ENCODE results near the gene HADH. TPM values are rescaled to one million over a fixed set of nuclear protein-coding genes. Genes with fewer than 3 reads are reported as not detected.

Gene HADH
- total RNA-seq, 2 experiments from 2014 or later, result 31.2 to 78.7 TPM

- H3K9me2 ChIP-seq (ENCODE audit: insufficient read depth, low read length), result no peaks in the 10 kb centered on the region
- H2AFZ ChIP-seq (ENCODE audit: low read length), result no peak overlapping the region
- no peak overlapping the region for H3K27ac ChIP-seq (ENCODE audit: low read depth, low read length, poor library complexity, severe bottlenecking)
- no peak for DNase-seq (ENCODE audit: low spot score)
- no peak overlapping the region for H3K4me2 ChIP-seq (ENCODE audit: low read length)
- ChIA-PET CTCF (ENCODE audit: unreplicated experiment) (no interaction called here), POLR2A (no interaction called here)
- BruUV-seq (replicated peaks), result no TSS peak
- H3K36me3 ChIP-seq (ENCODE audit: insufficient read depth, low read length), result peaks cover 4% of the 10 kb centered on the region; the same call in 1 of the 2 replicates
- no peaks in the 10 kb centered on the region for H4K20me1 ChIP-seq (ENCODE audit: insufficient read depth, low read length)
- no peak for TF ChIP-seq EZH2phosphoT487 (IDR thresholded peaks at IDR 0.05; ENCODE audit: borderline replicate concordance, low read depth, low read length)
- TF ChIP-seq CTCF (conservative IDR thresholded peaks at IDR 0.05; ENCODE audit: low read length), result no peak
- H3K79me2 ChIP-seq (ENCODE audit: insufficient read depth, low read depth, low read length), result no peaks in the 10 kb centered on the region
- no peaks in the 10 kb centered on the region for H3K4me1 ChIP-seq (ENCODE audit: insufficient read depth, low read length, poor library complexity, severe bottlenecking)
- no peak overlapping the region for H3K4me3 ChIP-seq (ENCODE audit: low read depth, low read length, poor library complexity, severe bottlenecking)
- intact Hi-C loops (cut with micrococcal nuclease; ENCODE audit: unreplicated experiment), result no loop called here
- H3K9me3 ChIP-seq (ENCODE audit: low read length), result no peaks in the 10 kb centered on the region
These were observed 38.7 kb upstream of the HADH start for GRCh38 chr4:107950746-107951540.

GRCh38 chr4:107951551-107951950 lies 38.1 kb upstream of the HADH start:
- TF ChIP-seq EZH2phosphoT487 (IDR thresholded peaks at IDR 0.05; ENCODE audit: borderline replicate concordance, low read depth, low read length) (no peak), CTCF (conservative IDR thresholded peaks at IDR 0.05; ENCODE audit: low read length) (no peak)
- peaks cover 4% of the 10 kb centered on the region; the same call in 1 of the 2 replicates for H3K36me3 ChIP-seq (ENCODE audit: insufficient read depth, low read length)
- ChIA-PET POLR2A (no interaction called here), CTCF (ENCODE audit: unreplicated experiment) (no interaction called here)
- H3K9me3 ChIP-seq (ENCODE audit: low read length), result 0 out of 2 replicates have a peak, but pooled peaks cover 3% of the 10 kb centered on the region
- H2AFZ ChIP-seq (ENCODE audit: low read length), result no peak overlapping the region
- H3K27ac ChIP-seq (ENCODE audit: low read depth, low read length, poor library complexity, severe bottlenecking), result no peak overlapping the region
- no peak for DNase-seq (ENCODE audit: low spot score)
- H3K9me2 ChIP-seq (ENCODE audit: insufficient read depth, low read length), result no peaks in the 10 kb centered on the region
- no peak overlapping the region for H3K4me3 ChIP-seq (ENCODE audit: low read depth, low read length, poor library complexity, severe bottlenecking)
- H4K20me1 ChIP-seq (ENCODE audit: insufficient read depth, low read length), result no peaks in the 10 kb centered on the region
- no peaks in the 10 kb centered on the region for H3K4me1 ChIP-seq (ENCODE audit: insufficient read depth, low read length, poor library complexity, severe bottlenecking)
- no TSS peak for BruUV-seq (replicated peaks)
- no peaks in the 10 kb centered on the region for H3K79me2 ChIP-seq (ENCODE audit: insufficient read depth, low read depth, low read length)
- no peak overlapping the region for H3K4me2 ChIP-seq (ENCODE audit: low read length)
- intact Hi-C loops (cut with micrococcal nuclease; ENCODE audit: unreplicated experiment), result no loop called here

- TF ChIP-seq CTCF (conservative IDR thresholded peaks at IDR 0.05; ENCODE audit: low read length), result no peak
- no peak for TF ChIP-seq EZH2phosphoT487 (IDR thresholded peaks at IDR 0.05; ENCODE audit: borderline replicate concordance, low read depth, low read length)
- Histone ChIP-seq H3K36me3 (ENCODE audit: insufficient read depth, low read length) (no peaks in the 10 kb centered on the region), H3K9me2 (ENCODE audit: insufficient read depth, low read length) (no peaks in the 10 kb centered on the region), H3K4me3 (ENCODE audit: low read depth, low read length, poor library complexity, severe bottlenecking) (no peak overlapping the region), H3K79me2 (ENCODE audit: insufficient read depth, low read depth, low read length) (no peaks in the 10 kb centered on the region), H4K20me1 (ENCODE audit: insufficient read depth, low read length) (no peaks in the 10 kb centered on the region), H3K27ac (ENCODE audit: low read depth, low read length, poor library complexity, severe bottlenecking) (no peak overlapping the region), H3K4me2 (ENCODE audit: low read length) (no peak overlapping the region), H3K9me3 (ENCODE audit: low read length) (0 out of 2 replicates have a peak, but pooled peaks cover 3% of the 10 kb centered on the region), H2AFZ (ENCODE audit: low read length) (no peak overlapping the region), H3K4me1 (ENCODE audit: insufficient read depth, low read length, poor library complexity, severe bottlenecking) (no peaks in the 10 kb centered on the region)
- intact Hi-C loops (cut with micrococcal nuclease; ENCODE audit: unreplicated experiment), result no loop called here
- POLR2A ChIA-PET, result no interaction called here
- CTCF ChIA-PET (ENCODE audit: unreplicated experiment), result no interaction called here
- BruUV-seq (replicated peaks), result no TSS peak
- no peak for DNase-seq (ENCODE audit: low spot score)
These were observed 33.7 kb upstream of the HADH start for GRCh38 chr4:107956011-107956410.
